HepG2 (cell line): ENCODE data around the gene AKAP12. TPM values are rescaled to one million over a fixed set of nuclear protein-coding genes. Genes with fewer than 3 reads are reported as not detected.

Experiments used
- ARID4A ChIP-seq: sonication (generic); formaldehyde crosslinking; IDR thresholded peaks from 2 replicates; pipeline ENCODE4 v1.5.0; 2020; ENCODE audit warnings: mild to moderate bottlenecking, missing genetic modification reagents, borderline replicate concordance
- ATAD3A ChIP-seq: sonication (generic); formaldehyde crosslinking; IDR thresholded peaks from 2 replicates; pipeline ENCODE4 v1.4.0; 2020; ENCODE audit warnings: missing genetic modification reagents
- CREM ChIP-seq, 2 experiments: sonication (generic) in 1 of 2; formaldehyde crosslinking in 1 of 2; IDR thresholded peaks; 2 replicates each; pipeline versions ENCODE4 v1.4.0 to v1.6.1; 2016 to 2020; ENCODE audit warnings: antibody characterized with exemption in 1 of 2, mild to moderate bottlenecking in 1 of 2, missing genetic modification reagents in 1 of 2
- KDM5A ChIP-seq: fragments of 200-600 bp; sonication (generic); IDR thresholded peaks from 2 replicates; pipeline ENCODE4 v1.7.0; 2018; ENCODE audit warnings: antibody characterized with exemption, mild to moderate bottlenecking, low read length, borderline replicate concordance
- POLR2G ChIP-seq: fragments of 200-400 bp; formaldehyde crosslinking; IDR thresholded peaks from 2 replicates; pipeline ENCODE4 v1.6.1; 2018; ENCODE audit warnings: mild to moderate bottlenecking, low read depth, low read length, moderate library complexity
- RAD21 ChIP-seq: fragments of 450-650 bp; formaldehyde crosslinking; IDR thresholded peaks from 2 replicates; pipeline ENCODE4 v1.5.0; 2020; ENCODE audit warnings: mild to moderate bottlenecking
- RBFOX2 ChIP-seq: fragments of 200-400 bp; formaldehyde crosslinking; IDR thresholded peaks from 2 replicates; pipeline ENCODE4 v1.6.1; 2017; ENCODE audit warnings: low read depth, mild to moderate bottlenecking, low read length
- RBM22 ChIP-seq: fragments of 200-400 bp; formaldehyde crosslinking; optimal IDR thresholded peaks from 2 replicates; pipeline ENCODE3; 2017; ENCODE audit warnings: mild to moderate bottlenecking, low read length, moderate library complexity
- RBM39 ChIP-seq: fragments of 200-400 bp; formaldehyde crosslinking; IDR thresholded peaks from one replicate; pipeline ENCODE4 v1.6.1; 2018; ENCODE audit warnings: antibody characterized with exemption, mild to moderate bottlenecking, low read depth, low read length; ENCODE audit not compliant: poor library complexity, severe bottlenecking
- SAFB2 ChIP-seq: sonication (generic); formaldehyde crosslinking; IDR thresholded peaks from 2 replicates; pipeline ENCODE4 v1.5.1; 2020; ENCODE audit warnings: missing genetic modification reagents, low read depth, mild to moderate bottlenecking, borderline replicate concordance
- SRY ChIP-seq: sonication (generic); formaldehyde crosslinking; IDR thresholded peaks from 2 replicates; pipeline ENCODE4 v1.8.0; 2022; ENCODE audit warnings: mild to moderate bottlenecking, missing genetic modification reagents
- TAF1 ChIP-seq: sonication (generic); formaldehyde crosslinking; IDR thresholded peaks from 2 replicates; pipeline ENCODE4 v1.4.0; 2020; ENCODE audit warnings: missing genetic modification reagents
- ZBTB25 ChIP-seq: IDR thresholded peaks from 2 replicates; pipeline ENCODE4 v1.6.1; 2018; ENCODE audit warnings: missing genetic modification reagents
- ZFP36 ChIP-seq: fragments of 150-350 bp; IDR thresholded peaks from 2 replicates; pipeline ENCODE4 v1.6.1; 2018; ENCODE audit warnings: borderline replicate concordance, low read length, low read depth; ENCODE audit not compliant: partially characterized antibody
- ZNF101 ChIP-seq: sonication (generic); formaldehyde crosslinking; IDR thresholded peaks from 2 replicates; pipeline ENCODE4 v1.4.0; 2020; ENCODE audit warnings: mild to moderate bottlenecking, low read depth, missing genetic modification reagents, borderline replicate concordance
- ZNF333 ChIP-seq: sonication (generic); formaldehyde crosslinking; IDR thresholded peaks from 2 replicates; pipeline ENCODE4 v1.4.0; 2020; ENCODE audit warnings: mild to moderate bottlenecking, missing genetic modification reagents, borderline replicate concordance
- ZNF432 ChIP-seq: sonication (generic); formaldehyde crosslinking; IDR thresholded peaks from 2 replicates; pipeline ENCODE4 v1.5.0; 2020; ENCODE audit warnings: missing genetic modification reagents, mild to moderate bottlenecking, borderline replicate concordance
- ZNF577 ChIP-seq: sonication (generic); formaldehyde crosslinking; IDR thresholded peaks from 2 replicates; pipeline ENCODE4 v1.4.0; 2020; ENCODE audit warnings: mild to moderate bottlenecking, low read depth, missing genetic modification reagents, borderline replicate concordance
- ZNF678 ChIP-seq: sonication (generic); formaldehyde crosslinking; IDR thresholded peaks from 2 replicates; pipeline ENCODE4 v1.4.0; 2020; ENCODE audit warnings: mild to moderate bottlenecking, missing genetic modification reagents
- ZNF777 ChIP-seq: sonication (generic); formaldehyde crosslinking; IDR thresholded peaks from 2 replicates; pipeline ENCODE4 v1.4.0; 2020; ENCODE audit warnings: missing genetic modification reagents
- ZSCAN22 ChIP-seq: sonication (generic); formaldehyde crosslinking; IDR thresholded peaks from 2 replicates; pipeline ENCODE4 v1.4.0; 2020; ENCODE audit warnings: mild to moderate bottlenecking, missing genetic modification reagents
- polyA plus RNA-seq, 8 experiments: library from polyadenylated mRNA; depleted of rRNA in 3 of 8; stranded (reverse) in 7 of 8; unstranded in 1 of 8; fragments of >200 nt; fragmentation: Illumina TruSeq in 4 of 8; extraction: Trizol in 4 of 8; gene quantifications; 2 replicates each; pipeline versions ENCODE4 v1.2.1 to v1.2.3, GENCODE V29; 2011 to 2016; ENCODE audit warnings: low read depth in 4 of 8, missing spikeins in 1 of 8, mixed read lengths in 1 of 8; ENCODE audit not compliant: insufficient read depth in 1 of 8
- total RNA-seq, 5 experiments: library from RNA; depleted of rRNA; stranded (reverse); fragments of >200 nt; fragmentation: Illumina TruSeq; extraction: Trizol; gene quantifications; 2 replicates each; pipeline ENCODE4 v1.2.3, GENCODE V29; 2016; ENCODE audit warnings: low read depth in 1 of 5
- TF ChIP-seq, protein P1 (sequence below): sonication (generic); formaldehyde crosslinking; IDR thresholded peaks from 2 replicates; pipeline ENCODE4 v1.4.0; 2020; ENCODE audit warnings: missing genetic modification reagents

The AKAP12 gene
- total and polyA plus RNA-seq, 2 of the 13 experiments (the other 11 are each of a cell fraction or from before 2014, with no cell fraction given), result 10.6 to 19.0 TPM

DNA sequence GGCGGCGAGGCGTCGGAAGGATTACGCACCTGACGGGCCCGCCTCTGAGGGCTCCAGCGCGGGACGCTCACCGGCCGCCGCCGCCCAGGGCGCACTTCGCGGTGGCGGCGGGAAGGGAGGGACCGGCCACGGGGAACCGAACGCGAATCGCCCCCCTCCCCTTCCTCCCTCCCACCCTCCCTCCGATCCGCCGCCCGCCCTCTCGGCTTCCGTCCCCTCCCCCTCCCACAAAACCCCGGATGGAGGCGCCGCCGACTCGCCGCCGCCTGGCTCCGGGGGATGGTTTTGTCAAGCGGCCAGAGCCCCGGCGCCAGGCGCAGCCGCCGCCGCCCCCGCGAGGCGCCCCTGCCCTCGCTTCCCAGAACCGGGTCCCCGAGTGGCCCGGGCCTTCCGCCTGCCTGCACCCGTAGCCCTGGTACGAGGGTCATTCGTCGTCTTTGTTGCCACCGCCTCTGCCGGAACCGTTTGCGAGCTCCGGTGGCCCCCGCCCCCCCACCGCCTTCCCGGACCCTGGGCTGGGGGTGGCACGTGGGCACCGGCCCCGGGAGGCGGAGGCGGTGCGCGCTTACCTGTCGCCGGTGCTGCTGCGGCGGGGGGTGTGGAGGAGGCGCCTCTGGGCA lies 151.2 kb downstream of the AKAP12 start (continued):
- TF ChIP-seq ZNF101 (CRISPR knock-in tag) (0 out of 2 replicates have a peak, but pooled peaks have one; percentile 57), RBM39 (no peak), TAF1 (CRISPR knock-in tag) (peak; percentile 41; the same call in 1 of the 2 replicates), ZFP36 (no peak), ZNF777 (no peak), CREM (IDR thresholded peaks at IDR 0.05) (no peak), CREM (CRISPR knock-in tag; IDR thresholded peaks at IDR 0.05) (no peak), RAD21 (CRISPR knock-in tag) (peak; percentile 55), SAFB2 (CRISPR knock-in tag) (peak; percentile 62; the same call in 1 of the 2 replicates), POLR2G (peak; percentile 59), KDM5A (peak; percentile 54; the same call in 1 of the 2 replicates), ZNF678 (CRISPR knock-in tag) (0 out of 2 replicates have a peak, but pooled peaks have one; percentile 9), ZNF333 (CRISPR knock-in tag) (peak; percentile 28; the same call in 1 of the 2 replicates), ARID4A (0 out of 2 replicates have a peak, but pooled peaks have one; percentile 21), ZNF432 (CRISPR knock-in tag) (no peak), ZBTB25 (CRISPR knock-in tag) (0 out of 2 replicates have a peak, but pooled peaks have one; percentile 17), ZNF577 (CRISPR knock-in tag) (0 out of 2 replicates have a peak, but pooled peaks have one; percentile 31), ATAD3A (no peak), RBM22 (peak; percentile 61), SRY (peak; percentile 91), RBFOX2 (peak; percentile 89), ZSCAN22 (CRISPR knock-in tag) (peak; percentile 75; the same call in 1 of the 2 replicates)
- TF ChIP-seq, protein P1, sequence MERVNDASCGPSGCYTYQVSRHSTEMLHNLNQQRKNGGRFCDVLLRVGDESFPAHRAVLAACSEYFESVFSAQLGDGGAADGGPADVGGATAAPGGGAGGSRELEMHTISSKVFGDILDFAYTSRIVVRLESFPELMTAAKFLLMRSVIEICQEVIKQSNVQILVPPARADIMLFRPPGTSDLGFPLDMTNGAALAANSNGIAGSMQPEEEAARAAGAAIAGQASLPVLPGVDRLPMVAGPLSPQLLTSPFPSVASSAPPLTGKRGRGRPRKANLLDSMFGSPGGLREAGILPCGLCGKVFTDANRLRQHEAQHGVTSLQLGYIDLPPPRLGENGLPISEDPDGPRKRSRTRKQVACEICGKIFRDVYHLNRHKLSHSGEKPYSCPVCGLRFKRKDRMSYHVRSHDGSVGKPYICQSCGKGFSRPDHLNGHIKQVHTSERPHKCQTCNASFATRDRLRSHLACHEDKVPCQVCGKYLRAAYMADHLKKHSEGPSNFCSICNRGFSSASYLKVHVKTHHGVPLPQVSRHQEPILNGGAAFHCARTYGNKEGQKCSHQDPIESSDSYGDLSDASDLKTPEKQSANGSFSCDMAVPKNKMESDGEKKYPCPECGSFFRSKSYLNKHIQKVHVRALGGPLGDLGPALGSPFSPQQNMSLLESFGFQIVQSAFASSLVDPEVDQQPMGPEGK (CRISPR knock-in tag), result peak; percentile 70
